Neuron (in vitro differentiated cells): ENCODE measurements around the gene TDP1.
"Not testable (repeated sequence)": the region's sequence is repeated elsewhere in the genome, so short reads cannot be mapped to it uniquely, and the experiment has no call there.

ENCODE experiments used
- H2AFZ ChIP-seq: one replicate; pipeline ENCODE4 v1.6.1; 2013; ENCODE audit warnings: low read depth, mild to moderate bottlenecking, inconsistent platforms, low read length, moderate library complexity
- H3K27me3 ChIP-seq: one replicate; pipeline ENCODE4 v1.6.1; 2013; ENCODE audit warnings: low read length; ENCODE audit not compliant: insufficient read depth
- H3K36me3 ChIP-seq: one replicate; pipeline ENCODE4 v1.6.1; 2013; ENCODE audit warnings: low read length; ENCODE audit not compliant: insufficient read depth
- H3K4me1 ChIP-seq: one replicate; pipeline ENCODE4 v1.6.1; 2013; ENCODE audit warnings: low read length; ENCODE audit not compliant: insufficient read depth
- H3K4me3 ChIP-seq: 2 replicates; pipeline ENCODE4 v1.5.1; 2013; ENCODE audit warnings: mild to moderate bottlenecking, low read length, moderate library complexity
- H3K9me3 ChIP-seq: one replicate; pipeline ENCODE4 v1.6.1; 2013; ENCODE audit warnings: low read length

Gene TDP1

DNA sequence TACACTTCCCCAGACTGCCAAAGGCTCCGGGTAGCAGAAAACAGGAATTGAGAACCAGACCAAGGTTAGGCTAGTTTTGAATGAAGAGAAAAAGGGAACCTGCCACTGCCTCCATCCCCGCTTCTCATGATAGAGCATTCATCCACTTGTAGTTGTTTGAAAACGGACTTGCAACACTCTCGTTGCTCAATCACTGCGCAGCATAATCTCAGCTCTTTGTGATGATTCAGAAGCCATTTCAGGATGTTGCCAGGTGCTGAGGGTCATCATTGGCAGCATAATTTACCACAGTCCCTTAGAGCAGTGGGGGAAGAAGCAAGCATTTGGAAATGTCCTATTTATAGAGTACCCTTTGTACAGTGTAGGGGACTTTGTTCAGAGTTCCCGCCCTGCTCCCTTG is 131.7 kb downstream of the TDP1 start:
- H3K4me3 ChIP-seq: no peak overlapping the region
- no peaks in the 10 kb centered on the region for H3K36me3 ChIP-seq
- H3K4me1 ChIP-seq: no peaks in the 10 kb centered on the region
- no peak overlapping the region for H2AFZ ChIP-seq
- peaks cover 29% of the 10 kb centered on the region for H3K27me3 ChIP-seq
- peaks cover 6% of the 10 kb centered on the region for H3K9me3 ChIP-seq

DNA sequence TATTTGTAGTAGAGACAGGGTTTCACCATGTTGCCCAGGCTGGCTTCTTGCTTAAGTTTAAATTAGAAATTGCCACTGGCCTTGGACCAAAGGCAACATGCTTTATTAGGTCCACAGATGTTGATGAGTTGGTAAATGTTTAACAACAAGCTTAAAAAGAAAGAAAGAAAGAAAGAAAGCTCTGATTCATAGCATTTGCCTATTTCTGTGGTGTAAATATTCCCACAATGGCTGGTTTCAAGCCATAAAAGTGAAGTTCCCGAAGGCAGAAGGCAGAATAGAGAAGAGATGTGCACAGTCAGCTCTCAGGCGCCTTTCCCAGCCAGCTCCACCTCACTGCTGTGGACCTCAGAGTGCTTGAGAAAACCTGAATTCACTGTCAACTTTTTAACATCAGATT is 132.4 kb downstream of the TDP1 start:
- no peak overlapping the region for H2AFZ ChIP-seq
- H3K4me1 ChIP-seq: no peaks in the 10 kb centered on the region
- H3K9me3 ChIP-seq: peaks cover 8% of the 10 kb centered on the region
- H3K4me3 ChIP-seq: no peak overlapping the region
- H3K36me3 ChIP-seq: no peaks in the 10 kb centered on the region
- H3K27me3 ChIP-seq: peaks cover 25% of the 10 kb centered on the region

DNA sequence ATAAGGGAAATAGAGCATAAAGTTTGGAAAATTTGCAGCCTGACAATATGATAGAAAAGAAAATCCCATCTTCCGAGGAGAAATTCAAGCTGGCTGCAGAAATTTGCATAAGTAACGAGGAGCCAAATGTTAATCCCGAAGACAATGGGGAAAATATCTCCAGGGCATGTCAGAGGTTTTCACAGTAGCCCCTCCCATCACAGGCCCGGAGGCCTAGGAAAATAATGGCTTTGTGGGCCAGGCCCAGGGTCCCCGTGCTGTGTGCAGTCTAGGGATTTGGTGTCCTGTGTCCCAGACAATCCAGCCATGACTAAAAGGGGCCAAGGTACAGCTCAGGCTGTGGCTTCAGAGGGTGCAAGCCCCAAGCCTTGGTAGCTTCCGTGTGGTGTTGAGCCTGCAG is 133.8 kb downstream of the TDP1 start:
- not testable (repeated sequence) for H3K4me3 ChIP-seq, H2AFZ ChIP-seq, H3K36me3 ChIP-seq, H3K9me3 ChIP-seq, H3K4me1 ChIP-seq
- peaks cover 16% of the 10 kb centered on the region for H3K27me3 ChIP-seq

DNA sequence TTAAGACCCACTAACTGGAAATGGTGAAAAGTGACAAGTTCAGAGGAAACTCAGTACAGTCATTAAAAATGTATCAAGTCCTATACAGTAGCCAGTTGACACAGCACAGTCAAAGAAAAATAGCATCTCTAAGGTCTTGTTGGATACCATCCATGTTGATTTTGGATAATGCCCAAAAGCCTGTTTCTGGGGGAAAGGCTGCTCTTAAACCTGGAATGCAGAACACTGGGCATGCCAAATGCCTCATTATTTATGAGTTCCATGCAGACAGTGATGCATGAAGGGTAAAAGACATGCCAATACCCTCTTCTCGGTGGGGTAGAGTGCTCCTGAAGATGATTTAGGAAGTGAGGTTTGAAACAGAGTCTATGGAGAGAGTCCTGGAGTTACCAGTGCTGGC is 135.7 kb downstream of the TDP1 start:
- H3K27me3 ChIP-seq: peaks cover 14% of the 10 kb centered on the region
- no peak overlapping the region for H2AFZ ChIP-seq
- peaks cover 8% of the 10 kb centered on the region for H3K9me3 ChIP-seq
- H3K4me1 ChIP-seq: peaks cover 17% of the 10 kb centered on the region
- no peaks in the 10 kb centered on the region for H3K36me3 ChIP-seq
- H3K4me3 ChIP-seq: no peak overlapping the region

DNA sequence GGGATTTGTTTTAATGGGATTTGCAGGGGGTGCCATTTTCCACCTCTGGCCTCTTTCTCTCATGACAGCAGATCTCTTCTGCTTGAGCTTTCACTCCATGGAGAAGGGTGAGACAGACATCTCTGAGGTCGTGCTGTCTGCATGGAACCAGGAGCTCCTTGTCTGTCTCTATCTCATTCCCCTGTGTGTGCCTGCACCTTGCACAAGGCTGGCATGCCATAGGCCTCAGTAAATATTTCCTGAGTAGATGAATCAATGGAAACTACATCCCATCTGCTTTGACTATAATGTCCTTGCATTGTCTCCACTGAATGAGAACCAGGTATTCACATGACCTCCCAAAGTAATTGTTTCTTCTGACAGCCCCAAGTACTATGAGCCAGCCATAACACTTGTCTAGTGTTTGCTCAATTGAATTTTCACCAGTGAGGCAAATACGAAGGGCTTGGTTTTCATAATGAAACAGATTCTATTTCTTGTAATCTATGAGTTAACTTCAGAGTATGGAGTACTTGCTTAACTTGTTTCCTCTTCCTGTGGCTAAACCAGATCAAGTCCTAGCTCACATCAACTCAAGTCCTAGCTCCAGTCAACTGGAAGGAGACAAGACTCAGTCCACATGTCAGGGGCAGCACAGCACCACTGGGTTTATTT is 138.3 kb downstream of the TDP1 start:
- H3K4me3 ChIP-seq: no peak overlapping the region
- H3K36me3 ChIP-seq: no peaks in the 10 kb centered on the region
- peaks cover 8% of the 10 kb centered on the region for H3K27me3 ChIP-seq
- H3K4me1 ChIP-seq: peaks cover 33% of the 10 kb centered on the region
- peaks cover 5% of the 10 kb centered on the region for H3K9me3 ChIP-seq
- H2AFZ ChIP-seq: no peak overlapping the region
